ENCODE results near the gene SUFU. TPM values are rescaled to one million over a fixed set of nuclear protein-coding genes. Genes with fewer than 3 reads are reported as not detected.

The SUFU gene
- total and polyA plus RNA-seq, 2 experiments from 2014 or later, result 2.8 to 5.6 TPM

DNA sequence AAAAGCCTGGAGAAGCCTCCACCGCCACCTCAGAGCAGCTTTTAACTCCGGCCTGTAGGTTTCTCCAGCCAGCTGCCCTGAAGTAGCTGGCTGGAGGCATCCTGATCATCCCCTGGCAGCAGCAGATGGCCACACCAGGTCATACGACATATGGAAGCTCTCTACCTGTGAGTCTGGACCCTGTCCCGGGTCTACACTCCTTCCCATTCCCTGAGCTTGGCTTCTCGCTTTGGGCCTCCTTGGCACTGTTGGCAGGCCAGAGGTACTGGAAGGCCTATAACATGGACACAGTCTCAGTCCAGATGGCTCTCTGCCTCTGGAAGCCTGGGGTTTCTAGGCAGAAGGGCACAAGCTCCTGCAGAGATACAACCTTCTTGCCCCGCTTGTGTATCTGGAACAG is 97.0 kb downstream of the SUFU start:
- Mint-ChIP-seq H3K9me3 (no peaks in the 10 kb centered on the region; the same call in 2 of the 3 replicates), H3K4me3 (no peak overlapping the region), H3K27me3 (ENCODE audit: insufficient read depth, low read depth, poor library complexity) (peaks cover 4% of the 10 kb centered on the region), H3K27ac (no peak overlapping the region), H3K4me1 (peaks cover 9% of the 10 kb centered on the region), H3K36me3 (ENCODE audit: low read depth) (no peaks in the 10 kb centered on the region)
- H3K79me2 ChIP-seq (replicated peaks; ENCODE audit: insufficient read depth), result no peaks in the 10 kb centered on the region
- no peaks in the 10 kb centered on the region for H3K36me3 ChIP-seq (ENCODE audit: insufficient read depth)
- no peak overlapping the region for H3K4me3 ChIP-seq
- H3F3A ChIP-seq (replicated peaks; ENCODE audit: low read depth), result peaks cover 2% of the 10 kb centered on the region; the same call in 1 of the 2 replicates
- H3K27me3 ChIP-seq (ENCODE audit: insufficient read depth), result no peaks in the 10 kb centered on the region
- H2AFZ ChIP-seq, result no peak overlapping the region
- ATAC-seq (no peak), DNase-seq (ENCODE audit: low spot score) (no peak)
- no peak overlapping the region for H3K4me2 ChIP-seq
- TF ChIP-seq EZH2phosphoT487 (IDR thresholded peaks at IDR 0.05; ENCODE audit: unreplicated experiment), result no peak
- TF ChIP-seq NANOG (IDR thresholded peaks at IDR 0.05; ENCODE audit: borderline replicate concordance), result no peak
- no peak for TF ChIP-seq ZNF462 (CRISPR knock-in tag; IDR thresholded peaks at IDR 0.05)
- no peak for TF ChIP-seq EZH2 (IDR thresholded peaks at IDR 0.05; ENCODE audit: low read depth, unreplicated experiment)
- no peak for TF ChIP-seq CREB1 (CRISPR knock-in tag; IDR thresholded peaks at IDR 0.05; ENCODE audit: low read depth)
- TF ChIP-seq ZNF331 (CRISPR knock-in tag; IDR thresholded peaks at IDR 0.05; ENCODE audit: low read depth), result no peak
- TF ChIP-seq ZNF114 (CRISPR knock-in tag; IDR thresholded peaks at IDR 0.05), result no peak
- TF ChIP-seq ETS1 (IDR thresholded peaks at IDR 0.05), result no peak
- no peak for TF ChIP-seq POLR2AphosphoS5 (IDR thresholded peaks at IDR 0.05; ENCODE audit: low read depth)
- TF ChIP-seq, protein P1, sequence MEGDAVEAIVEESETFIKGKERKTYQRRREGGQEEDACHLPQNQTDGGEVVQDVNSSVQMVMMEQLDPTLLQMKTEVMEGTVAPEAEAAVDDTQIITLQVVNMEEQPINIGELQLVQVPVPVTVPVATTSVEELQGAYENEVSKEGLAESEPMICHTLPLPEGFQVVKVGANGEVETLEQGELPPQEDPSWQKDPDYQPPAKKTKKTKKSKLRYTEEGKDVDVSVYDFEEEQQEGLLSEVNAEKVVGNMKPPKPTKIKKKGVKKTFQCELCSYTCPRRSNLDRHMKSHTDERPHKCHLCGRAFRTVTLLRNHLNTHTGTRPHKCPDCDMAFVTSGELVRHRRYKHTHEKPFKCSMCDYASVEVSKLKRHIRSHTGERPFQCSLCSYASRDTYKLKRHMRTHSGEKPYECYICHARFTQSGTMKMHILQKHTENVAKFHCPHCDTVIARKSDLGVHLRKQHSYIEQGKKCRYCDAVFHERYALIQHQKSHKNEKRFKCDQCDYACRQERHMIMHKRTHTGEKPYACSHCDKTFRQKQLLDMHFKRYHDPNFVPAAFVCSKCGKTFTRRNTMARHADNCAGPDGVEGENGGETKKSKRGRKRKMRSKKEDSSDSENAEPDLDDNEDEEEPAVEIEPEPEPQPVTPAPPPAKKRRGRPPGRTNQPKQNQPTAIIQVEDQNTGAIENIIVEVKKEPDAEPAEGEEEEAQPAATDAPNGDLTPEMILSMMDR (conservative IDR thresholded peaks at IDR 0.05; ENCODE audit: low read depth in 2 of 2), result no peak
- TF ChIP-seq JUNB (IDR thresholded peaks at IDR 0.05; ENCODE audit: unreplicated experiment), result no peak
- no peak for TF ChIP-seq REST (IDR thresholded peaks at IDR 0.05; ENCODE audit: unreplicated experiment)
- TF ChIP-seq STAT1 (IDR thresholded peaks at IDR 0.05; ENCODE audit: unreplicated experiment), result no peak
- H4K20me1 ChIP-seq (replicated peaks; ENCODE audit: insufficient read depth), result no peaks in the 10 kb centered on the region
- no peak overlapping the region for H3K27ac ChIP-seq (ENCODE audit: low read depth)
- H3K9me2 ChIP-seq (ENCODE audit: insufficient read depth), result no peaks in the 10 kb centered on the region
- peaks cover 6% of the 10 kb centered on the region; the same call in 1 of the 2 replicates for H3K4me1 ChIP-seq (ENCODE audit: insufficient read depth)
